CD14-positive monocyte (primary cell): ENCODE measurements around the gene TSPAN31. TPM values are rescaled to one million over a fixed set of nuclear protein-coding genes. Genes with fewer than 3 reads are reported as not detected.

Source experiments
- DNase-seq, 3 donors: peaks; one replicate each; pipeline ENCODE4 v3.0.0-alpha.2; 2011 to 2022
- H2AFZ ChIP-seq: 2 replicates; pipeline ENCODE4 v1.6.0; 2012; ENCODE audit warnings: mild to moderate bottlenecking, low read depth, low read length, inconsistent platforms; ENCODE audit not compliant: insufficient read depth, poor library complexity, severe bottlenecking
- H3K27ac ChIP-seq, 2 donors: 1 replicate in 1 of 2; 2 replicates in 1 of 2; pipeline ENCODE4 v1.5.1; 2012 to 2013; ENCODE audit warnings: low read length in 2 of 2, control low read depth in 1 of 2, inconsistent platforms in 1 of 2, low read depth in 1 of 2, mild to moderate bottlenecking in 1 of 2
- H3K27me3 ChIP-seq, 2 donors: one replicate each; pipeline versions ENCODE4 v1.6.0 to v1.6.1; 2011 to 2013; ENCODE audit warnings: low read length in 2 of 2; ENCODE audit not compliant: control insufficient read depth in 2 of 2, insufficient read depth in 2 of 2
- H3K36me3 ChIP-seq, 2 donors: replicated peaks in 1 of 2; 1 replicate in 1 of 2; 2 replicates in 1 of 2; pipeline versions ENCODE4 v1.5.1 to v1.6.1; 2012 to 2013; ENCODE audit warnings: low read length in 2 of 2, control low read depth in 1 of 2, inconsistent platforms in 1 of 2, mild to moderate bottlenecking in 1 of 2; ENCODE audit not compliant: insufficient read depth in 2 of 2, control insufficient read depth in 1 of 2
- H3K4me1 ChIP-seq, 2 donors: 1 replicate in 1 of 2; 2 replicates in 1 of 2; pipeline versions ENCODE4 v1.5.1 to v1.6.1; 2012 to 2013; ENCODE audit warnings: low read length in 2 of 2, control low read depth in 1 of 2, inconsistent platforms in 1 of 2, mild to moderate bottlenecking in 1 of 2, moderate library complexity in 1 of 2; ENCODE audit not compliant: insufficient read depth in 2 of 2, control insufficient read depth in 1 of 2
- H3K4me2 ChIP-seq: replicated peaks from 2 replicates; pipeline ENCODE3; 2012; ENCODE audit warnings: low read length, moderate library complexity, mild to moderate bottlenecking; ENCODE audit not compliant: poor library complexity, severe bottlenecking; ENCODE audit errors: extremely low read depth
- H3K4me3 ChIP-seq, 3 experiments: fragments of 200-600 bp in 1 of 3; sonication (generic) in 1 of 3; replicated peaks in 1 of 3; 1 replicate in 2 of 3; 2 replicates in 1 of 3; pipeline ENCODE4 v1.5.1; 2011 to 2013; ENCODE audit warnings: low read length in 3 of 3, mild to moderate bottlenecking in 3 of 3, control low read depth in 2 of 3, low read depth in 2 of 3, inconsistent platforms in 1 of 3, moderate library complexity in 1 of 3
- H3K79me2 ChIP-seq: 2 replicates; pipeline ENCODE4 v1.6.0; 2012; ENCODE audit warnings: mild to moderate bottlenecking, control low read depth, inconsistent platforms, low read length, moderate library complexity; ENCODE audit not compliant: insufficient read depth
- H3K9ac ChIP-seq: 2 replicates; pipeline ENCODE4 v1.6.0; 2017; ENCODE audit warnings: low read length, mild to moderate bottlenecking; ENCODE audit not compliant: insufficient read depth, poor library complexity, severe bottlenecking
- H3K9me3 ChIP-seq, 2 donors: replicated peaks in 1 of 2; 1 replicate in 1 of 2; 2 replicates in 1 of 2; pipeline versions ENCODE4 v1.5.1 to v1.6.1; 2012 to 2013; ENCODE audit warnings: low read length in 2 of 2, control low read depth in 1 of 2; ENCODE audit not compliant: control insufficient read depth in 1 of 2, insufficient read depth in 1 of 2
- H4K20me1 ChIP-seq: 2 replicates; pipeline ENCODE4 v1.6.0; 2012; ENCODE audit warnings: mild to moderate bottlenecking, low read length, control low read depth, moderate library complexity; ENCODE audit not compliant: insufficient read depth
- H3K27ac Mint-ChIP-seq, 7 donors: one replicate each; pipeline ENCODE4 v1.8.0; 2020; ENCODE audit warnings: mild to moderate bottlenecking in 7 of 7, mixed read lengths in 7 of 7, moderate library complexity in 6 of 7, inconsistent platforms in 2 of 7
- H3K27me3 Mint-ChIP-seq, 3 donors: one replicate each; pipeline ENCODE4 v1.8.0; 2021 to 2022; ENCODE audit warnings: low read depth in 3 of 3, mild to moderate bottlenecking in 3 of 3, mixed read lengths in 3 of 3, moderate library complexity in 3 of 3, inconsistent platforms in 1 of 3
- H3K36me3 Mint-ChIP-seq, 2 donors: one replicate each; pipeline ENCODE4 v1.8.0; 2020; ENCODE audit warnings: mixed read lengths in 2 of 2, inconsistent platforms in 1 of 2, mild to moderate bottlenecking in 1 of 2
- H3K4me1 Mint-ChIP-seq: one replicate; pipeline ENCODE4 v1.8.0; 2020; ENCODE audit warnings: mild to moderate bottlenecking, mixed read lengths
- H3K4me3 Mint-ChIP-seq, 2 donors: one replicate each; pipeline ENCODE4 v1.8.0; 2020; ENCODE audit warnings: mild to moderate bottlenecking in 2 of 2, mixed read lengths in 2 of 2, moderate library complexity in 1 of 2
- H3K9me3 Mint-ChIP-seq, 7 donors: one replicate each; pipeline ENCODE4 v1.8.0; 2020 to 2022; ENCODE audit warnings: mixed read lengths in 7 of 7, mild to moderate bottlenecking in 6 of 7, moderate library complexity in 6 of 7, inconsistent platforms in 2 of 7
- CTCF ChIP-seq: fragments of 200-600 bp; IDR thresholded peaks from one replicate; pipeline ENCODE4 v1.8.0; 2022; ENCODE audit warnings: antibody characterized with exemption, mild to moderate bottlenecking
- WGBS: methylation state at CpG from one replicate; pipeline ENCODE4 v1.1.5; 2013; ENCODE audit warnings: missing lambda C conversion rate; ENCODE audit not compliant: insufficient coverage; 5-methylcytosine and 5-hydroxymethylcytosine counted together
- intact Hi-C, 2 donors: fragments of 100-400 bp; cut with micrococcal nuclease; formaldehyde crosslinking; loops; one replicate each; pipeline versions ENCODE4 v1.15.0 to v1.15.1; 2023
- polyA plus RNA-seq, 3 donors: library from polyadenylated mRNA; depleted of rRNA in 1 of 3; unstranded in 2 of 3; stranded (reverse) in 1 of 3; fragments of 300-500 nt in 2 of 3; fragments of >200 nt in 1 of 3; fragmentation: Illumina TruSeq in 2 of 3; gene quantifications; 1 replicate in 2 of 3; 2 replicates in 1 of 3; pipeline ENCODE4 v1.2.3, GENCODE V29; 2012 to 2021

Gene TSPAN31
- polyA plus RNA-seq, 3 donors = 20.6 to 48.1 (median 43.0) TPM

GRCh38 chr12:57715786-57716185 lies 29.1 kb upstream of the TSPAN31 start:
- no peak overlapping the region for H3K4me3 ChIP-seq
- Mint-ChIP-seq H3K27ac (peak overlapping the region in 2 of 7 donors; percentile 4 to 47), H3K27me3 (no peaks in the 10 kb centered on the region), H3K9me3 (peaks cover 0 to 2% (median 0%) of the 10 kb centered on the region in 7 donors), H3K36me3 (peaks cover 74 to 90% of the 10 kb centered on the region in 2 donors), H3K4me3 (no peak overlapping the region), H3K4me1 (no peaks in the 10 kb centered on the region)
- H4K20me1 ChIP-seq = peaks cover 29% of the 10 kb centered on the region
- no peak overlapping the region for H3K9ac ChIP-seq
- no peaks in the 10 kb centered on the region for H3K27me3 ChIP-seq
- no peak for TF ChIP-seq CTCF
- peaks cover 91 to 94% of the 10 kb centered on the region in 2 donors for H3K36me3 ChIP-seq
- H3K79me2 ChIP-seq = peaks cover 2% of the 10 kb centered on the region
- no peaks in the 10 kb centered on the region for H3K9me3 ChIP-seq
- H2AFZ ChIP-seq = no peak overlapping the region
- no peaks in the 10 kb centered on the region for H3K4me1 ChIP-seq
- no peak overlapping the region for H3K27ac ChIP-seq
- H3K4me2 ChIP-seq = no peak overlapping the region
- intact Hi-C loops = no loop called here
- DNase-seq = no peak
- WGBS = 98% methylated on average over 7 of the region's 12 CpGs

GRCh38 chr12:57716305-57716704 lies 28.5 kb upstream of the TSPAN31 start:
- Histone ChIP-seq H3K4me2 (no peak overlapping the region), H3K79me2 (peaks cover 2% of the 10 kb centered on the region), H3K27ac (no peak overlapping the region), H2AFZ (no peak overlapping the region), H3K9ac (no peak overlapping the region), H4K20me1 (peaks cover 28% of the 10 kb centered on the region), H3K4me3 (no peak overlapping the region), H3K4me1 (no peaks in the 10 kb centered on the region), H3K36me3 (peaks cover 94 to 96% of the 10 kb centered on the region in 2 donors), H3K27me3 (no peaks in the 10 kb centered on the region), H3K9me3 (no peaks in the 10 kb centered on the region)
- no peak for DNase-seq
- H3K27ac Mint-ChIP-seq = peak overlapping the region in 1 of 7 donors; percentile 37
- H3K4me3 Mint-ChIP-seq = no peak overlapping the region
- TF ChIP-seq CTCF = no peak
- 100% methylated on average over 2 of the region's 4 CpGs for WGBS
- H3K27me3 Mint-ChIP-seq = no peaks in the 10 kb centered on the region
- peaks cover 77 to 90% of the 10 kb centered on the region in 2 donors for H3K36me3 Mint-ChIP-seq
- H3K9me3 Mint-ChIP-seq = peaks cover 0 to 2% (median 0%) of the 10 kb centered on the region in 7 donors
- intact Hi-C loops = no loop called here
- H3K4me1 Mint-ChIP-seq = no peaks in the 10 kb centered on the region
